Measurements from ENCODE around the gene TRPM5. TPM values are rescaled to one million over a fixed set of nuclear protein-coding genes. Genes with fewer than 3 reads are reported as not detected.

The TRPM5 gene
- total RNA-seq, 1 donor from 2014 or later, result not detected

- intact Hi-C loops (cut with micrococcal nuclease), result no loop called here
These were observed 26.2 kb upstream of the TRPM5 start for GRCh38 chr11:2470495-2470894.

GRCh38 chr11:2468363-2469235 lies 24.3 kb upstream of the TRPM5 start:
- intact Hi-C loops (cut with micrococcal nuclease), result no loop called here

DNA sequence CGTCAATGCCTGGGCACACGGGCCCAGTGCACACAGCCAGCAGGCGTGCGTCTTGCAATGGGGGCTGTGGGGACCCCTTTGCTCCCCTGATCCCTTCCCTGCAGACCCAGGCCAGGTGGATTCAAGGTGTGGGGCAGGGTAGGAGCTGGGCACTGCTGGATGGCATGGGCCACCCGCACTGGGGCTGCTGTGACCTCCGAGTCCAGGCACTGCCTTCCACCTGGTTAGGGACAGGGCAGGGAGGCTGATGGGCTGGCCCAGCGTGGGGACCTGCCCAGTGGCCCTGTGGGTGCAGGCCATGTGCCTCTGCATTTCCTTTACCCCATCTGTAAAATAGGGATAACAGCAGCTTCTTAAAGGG lies 23.4 kb upstream of the TRPM5 start:
- intact Hi-C loops (cut with micrococcal nuclease), result loop anchor here (1.0 kb wide), 3 partner anchors 20 to 67 kb away; partner anchors contain the start of gene TSSC4

DNA sequence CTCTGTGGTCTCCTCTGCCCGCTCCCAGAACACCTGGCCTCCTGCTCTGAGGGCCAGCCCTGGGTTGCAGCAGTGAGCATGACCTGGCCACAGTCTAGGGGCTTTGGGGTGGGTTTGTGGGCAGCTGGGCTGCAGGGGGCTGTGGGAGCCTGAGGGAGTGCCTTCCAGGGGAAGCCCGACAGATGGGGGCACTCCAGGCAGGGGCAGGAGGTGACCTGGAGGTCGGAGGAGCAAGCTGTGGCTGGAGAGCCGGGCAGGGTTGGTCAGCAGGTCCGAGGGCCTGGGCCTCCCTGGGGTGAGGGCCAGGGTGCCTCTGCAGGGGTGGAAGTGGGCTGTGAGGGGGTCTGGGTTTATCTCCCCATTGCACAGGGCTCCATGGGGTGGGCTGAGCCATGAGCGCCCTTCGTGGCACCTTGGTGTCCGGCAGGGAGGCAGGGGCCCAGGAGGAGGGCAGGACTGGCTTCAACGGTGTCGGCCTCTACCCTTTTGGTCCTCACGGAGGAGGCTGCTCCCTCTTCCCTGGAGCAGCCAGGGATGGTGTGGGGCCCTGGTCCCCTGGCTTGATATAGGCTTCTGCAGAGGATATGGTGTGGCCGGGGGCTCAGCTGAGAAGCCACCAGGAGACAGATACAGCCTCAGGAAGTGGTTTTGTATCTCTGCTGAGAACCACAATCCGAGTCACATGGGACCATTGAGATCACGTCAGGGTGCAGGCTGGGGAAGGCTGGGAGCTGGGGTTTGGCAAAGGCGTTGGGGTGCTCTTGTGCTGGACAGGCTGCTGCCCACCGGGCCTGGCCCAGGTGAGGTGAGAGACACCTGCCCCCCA lies 22.8 kb upstream of the TRPM5 start:
- intact Hi-C loops (cut with micrococcal nuclease), result loop anchor here (1.0 kb wide), 3 partner anchors 20 to 67 kb away; partner anchors contain the start of gene TSSC4

DNA sequence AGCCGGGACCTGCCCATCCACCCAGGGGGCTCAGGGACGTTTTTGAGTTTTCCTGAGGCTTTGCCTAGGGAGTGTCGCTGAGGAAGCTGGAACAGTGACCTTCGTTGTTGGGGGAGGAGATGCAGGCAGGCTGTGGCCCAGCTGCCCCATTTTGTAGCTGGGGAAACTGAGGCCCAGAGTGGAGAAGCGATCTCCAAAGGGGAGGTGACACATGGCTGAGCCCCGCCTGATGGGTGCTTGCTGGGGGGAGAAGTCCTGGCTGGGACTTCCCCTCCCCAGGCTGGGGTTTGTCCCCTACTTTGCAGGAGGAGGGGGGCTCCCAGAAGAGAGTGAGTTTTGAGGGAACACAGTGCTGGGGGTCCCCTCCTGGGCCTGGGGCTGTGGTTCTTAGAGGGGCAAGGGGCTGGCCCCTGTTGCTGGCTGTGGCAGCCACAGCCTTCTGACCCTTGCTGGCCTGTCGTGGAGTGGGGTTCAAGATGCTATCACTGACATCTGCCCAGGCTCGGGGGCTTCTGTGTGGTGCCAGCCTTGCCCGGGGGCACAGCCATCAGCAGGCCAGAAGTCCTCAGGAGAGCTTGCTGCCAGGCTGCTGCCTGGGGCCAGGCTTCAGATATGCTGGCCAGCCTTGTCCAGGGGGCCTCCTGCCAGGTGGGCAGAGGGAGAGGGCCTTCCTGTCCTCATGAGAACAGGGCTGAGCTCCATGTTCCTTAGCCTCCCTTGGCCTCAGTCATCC lies 21.9 kb upstream of the TRPM5 start:
- intact Hi-C loops (cut with micrococcal nuclease), result no loop called here

GRCh38 chr11:2465202-2466068 lies 21.1 kb upstream of the TRPM5 start:
- intact Hi-C loops (cut with micrococcal nuclease), result no loop called here

GRCh38 chr11:2464451-2465165 lies 20.3 kb upstream of the TRPM5 start:
- intact Hi-C loops (cut with micrococcal nuclease), result no loop called here

- intact Hi-C loops (cut with micrococcal nuclease), result no loop called here
These were observed 19.5 kb upstream of the TRPM5 start for GRCh38 chr11:2463766-2464277.

DNA sequence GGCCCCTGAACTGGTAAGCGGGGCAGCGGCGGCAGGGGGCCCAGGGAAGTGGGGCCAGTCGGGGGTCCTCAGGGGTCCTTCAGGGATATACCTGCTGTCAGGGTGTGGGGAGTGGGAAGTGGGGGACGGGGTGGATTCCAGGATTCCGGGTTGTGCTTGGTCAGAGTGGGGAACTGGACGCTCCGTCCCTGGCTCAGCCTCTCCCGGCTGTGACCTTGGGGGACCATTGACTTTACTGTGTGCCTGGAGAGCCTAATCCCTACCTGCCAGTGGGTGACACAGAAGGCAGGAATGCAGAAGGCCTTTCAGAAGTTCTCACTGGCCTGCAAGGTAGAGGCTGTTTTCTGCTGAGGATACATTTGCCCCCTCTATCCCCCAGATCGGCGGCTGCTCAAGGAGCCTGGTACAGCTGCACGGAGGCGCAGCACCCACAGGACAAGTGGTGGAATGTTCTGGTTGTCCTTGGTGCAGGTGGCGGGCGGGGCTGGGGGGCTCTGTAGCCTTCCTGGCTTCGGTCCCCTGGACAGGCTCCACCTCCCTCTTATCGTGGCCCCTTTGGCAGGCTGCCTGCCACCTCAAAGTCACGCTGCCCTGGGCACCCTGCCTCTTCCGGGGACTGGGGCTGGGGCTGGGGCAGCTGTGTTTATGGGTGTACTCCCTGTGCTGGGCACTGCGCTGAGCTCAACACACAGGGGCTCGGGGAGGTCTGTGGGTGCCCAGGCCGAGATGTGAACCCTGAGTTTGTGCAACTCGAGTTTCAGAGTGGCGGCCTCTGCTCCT lies 18.9 kb upstream of the TRPM5 start:
- intact Hi-C loops (cut with micrococcal nuclease), result no loop called here

DNA sequence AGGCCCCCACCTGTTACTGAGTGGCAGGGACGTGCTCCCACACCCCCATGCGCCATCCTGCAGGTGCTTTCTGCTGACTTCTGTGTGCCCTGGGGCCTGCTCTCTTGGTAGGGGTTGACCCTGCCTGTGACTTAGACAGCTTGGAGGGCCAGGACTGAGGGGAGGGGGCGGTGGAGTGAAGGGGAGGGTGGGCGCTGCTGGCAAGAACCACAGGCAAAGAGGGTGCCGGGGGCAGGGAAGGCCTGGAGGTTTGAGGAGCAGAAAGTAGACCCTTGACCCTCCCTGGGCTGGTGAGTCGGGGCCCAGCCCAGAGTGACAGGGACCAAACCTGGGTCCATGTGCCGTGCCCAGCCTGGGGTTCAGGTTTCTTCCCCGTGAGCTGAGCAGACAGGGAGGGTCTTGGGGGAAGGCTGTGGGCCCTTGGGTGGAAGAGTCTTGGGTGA lies 18.2 kb upstream of the TRPM5 start:
- intact Hi-C loops (cut with micrococcal nuclease), result no loop called here

DNA sequence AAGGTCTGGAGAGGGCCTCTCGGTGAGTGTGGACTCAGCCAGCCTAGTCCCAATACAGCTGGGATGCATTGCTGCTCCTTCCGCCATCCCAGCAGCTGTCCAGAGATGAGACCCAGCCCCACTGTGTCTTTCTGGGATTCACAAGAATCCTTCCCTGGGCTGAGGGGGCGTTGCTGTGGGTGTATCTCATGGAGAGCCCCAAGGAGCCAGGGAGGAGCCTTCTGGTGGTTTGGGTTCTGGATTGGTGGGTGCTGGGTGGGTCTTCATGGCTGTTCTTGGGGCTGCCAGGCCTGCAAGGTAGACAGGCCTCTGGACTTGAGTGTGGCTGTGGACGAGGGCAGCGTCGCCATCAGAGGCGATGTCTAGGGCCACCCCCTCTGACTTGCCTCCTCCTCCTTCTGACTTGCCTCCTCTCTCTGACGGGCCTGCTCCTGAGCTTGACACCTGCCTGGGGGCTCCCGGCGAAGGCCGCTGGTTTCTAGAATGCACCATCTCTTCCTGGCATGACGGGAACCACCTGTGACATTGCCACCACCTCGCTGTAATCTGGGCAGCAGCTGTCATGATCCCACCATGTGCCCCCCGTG lies 17.7 kb upstream of the TRPM5 start:
- intact Hi-C loops (cut with micrococcal nuclease), result no loop called here

DNA sequence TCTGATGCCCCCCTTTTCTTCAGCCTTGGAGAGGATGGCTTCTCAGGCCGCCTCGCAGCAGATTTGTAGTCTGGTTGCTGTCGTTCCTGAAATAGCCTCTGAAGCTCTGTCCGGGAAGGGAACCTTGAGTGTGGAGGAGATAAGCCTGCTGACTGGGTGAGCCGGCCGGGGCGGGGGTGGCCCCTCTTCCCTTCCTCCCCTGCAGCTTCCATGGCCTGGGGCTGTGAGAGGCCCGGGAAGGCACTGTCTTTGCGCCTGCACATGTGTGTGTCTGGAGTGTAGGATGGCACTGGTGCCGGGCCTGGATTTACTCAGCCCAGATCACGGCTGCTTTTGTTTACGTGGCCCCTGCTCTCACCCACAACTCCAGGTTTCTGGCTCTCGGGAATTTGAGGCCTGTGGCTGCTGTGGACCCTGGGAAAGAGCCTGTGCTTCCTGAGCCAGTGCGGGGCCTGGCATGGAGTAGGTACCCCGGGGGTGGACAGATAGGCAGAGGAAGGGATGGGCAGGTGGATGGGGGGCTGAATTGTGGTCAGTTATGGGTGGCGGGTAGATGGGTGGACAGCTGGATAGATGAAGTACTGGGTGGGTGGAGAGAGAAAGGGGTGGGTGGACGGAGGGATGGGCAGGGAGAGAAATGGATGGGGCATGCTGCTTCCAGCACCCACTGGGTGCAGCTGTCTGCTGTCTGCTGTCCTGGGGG lies 17.1 kb upstream of the TRPM5 start:
- intact Hi-C loops (cut with micrococcal nuclease), result no loop called here

DNA sequence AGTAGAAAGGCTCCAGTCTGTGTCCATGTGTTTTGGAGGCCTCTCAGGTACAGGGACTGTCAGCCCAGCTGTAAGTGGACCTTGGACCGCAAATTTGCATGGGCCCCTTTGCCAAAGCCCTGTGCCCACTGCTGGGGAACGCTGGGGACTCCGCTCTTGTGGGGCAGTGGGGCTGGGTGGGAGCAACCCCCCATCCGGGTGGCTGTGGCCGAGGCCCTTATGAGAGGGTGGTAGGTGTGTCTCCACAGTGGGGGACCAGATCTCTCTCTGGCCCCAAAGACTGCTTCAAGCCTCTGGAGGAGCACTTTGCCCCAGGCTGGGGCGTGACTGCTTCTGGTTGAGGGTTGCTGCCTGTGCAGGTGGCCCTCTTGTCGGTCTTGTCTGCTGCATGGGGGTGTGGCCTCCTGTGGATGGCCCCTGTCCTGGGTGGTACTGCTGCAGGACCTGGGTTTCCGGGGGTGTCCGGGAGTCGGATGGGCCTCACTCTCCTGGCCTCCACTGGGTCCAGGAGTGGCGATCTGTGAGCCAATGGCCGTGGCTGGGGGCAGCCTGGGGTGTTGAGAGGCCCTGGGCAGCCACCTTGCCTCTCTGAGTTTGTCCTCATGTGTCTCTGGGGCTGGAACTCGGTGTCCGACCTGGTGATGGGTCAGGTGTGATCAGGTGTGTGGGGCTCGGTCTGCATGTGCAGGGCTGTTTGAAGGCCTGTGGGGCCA lies 16.4 kb upstream of the TRPM5 start:
- intact Hi-C loops (cut with micrococcal nuclease), result no loop called here

GRCh38 chr11:2459796-2460531 lies 15.7 kb upstream of the TRPM5 start:
- intact Hi-C loops (cut with micrococcal nuclease), result no loop called here

- intact Hi-C loops (cut with micrococcal nuclease), result no loop called here
These were observed 14.9 kb upstream of the TRPM5 start for GRCh38 chr11:2459016-2459725.

- intact Hi-C loops (cut with micrococcal nuclease), result no loop called here
These were observed 14.0 kb upstream of the TRPM5 start for GRCh38 chr11:2458321-2458720.

All from T-helper 1 cell treated with Interleukin-12 subunit alpha and Interleukin-12 subunit beta and Interleukin-4 antibody, amounts not matched to agents 30 ng/mL and 1 ng/mL, for 36 hours (primary cell).